ENCODE measurements around the gene RNFT2. TPM values are rescaled to one million over a fixed set of nuclear protein-coding genes. Genes with fewer than 3 reads are reported as not detected.
"Not testable (repeated sequence)": the region's sequence is repeated elsewhere in the genome, so short reads cannot be mapped to it uniquely, and the experiment has no call there.

RNFT2 gene
- total RNA-seq, 1 donor from 2014 or later = 45.2 TPM

GRCh38 chr12:116783525-116784237 lies 45.6 kb downstream of the RNFT2 start:
- FAIRE-seq = no peak
- DNase-seq (ENCODE audit: low spot score in 2 of 2) = no peak

DNA sequence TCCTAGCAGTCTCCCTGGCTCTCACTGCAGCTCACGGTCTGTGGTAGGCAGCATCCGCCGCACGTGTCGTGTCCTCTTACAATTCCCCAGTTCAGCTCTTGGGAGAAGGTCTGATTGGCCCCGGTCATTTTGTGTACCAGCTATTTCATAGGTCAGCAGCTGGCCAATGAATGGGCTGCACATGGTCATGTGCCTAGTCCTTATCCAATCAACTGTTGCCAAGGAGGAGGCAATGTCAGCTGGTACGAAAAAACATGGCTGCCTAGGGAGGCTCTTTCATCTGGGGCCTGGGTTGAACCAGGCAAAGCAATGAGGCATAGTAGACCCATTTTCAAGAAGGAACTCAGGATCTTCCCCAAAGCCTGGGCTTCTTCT lies 46.1 kb downstream of the RNFT2 start:
- no peak for DNase-seq (ENCODE audit: low spot score in 2 of 2)
- no peak for FAIRE-seq

- DNase-seq (ENCODE audit: low spot score in 2 of 2); FAIRE-seq: not testable (repeated sequence)
Measured at GRCh38 chr12:116789562-116789961, 51.4 kb downstream of the RNFT2 start.

DNA sequence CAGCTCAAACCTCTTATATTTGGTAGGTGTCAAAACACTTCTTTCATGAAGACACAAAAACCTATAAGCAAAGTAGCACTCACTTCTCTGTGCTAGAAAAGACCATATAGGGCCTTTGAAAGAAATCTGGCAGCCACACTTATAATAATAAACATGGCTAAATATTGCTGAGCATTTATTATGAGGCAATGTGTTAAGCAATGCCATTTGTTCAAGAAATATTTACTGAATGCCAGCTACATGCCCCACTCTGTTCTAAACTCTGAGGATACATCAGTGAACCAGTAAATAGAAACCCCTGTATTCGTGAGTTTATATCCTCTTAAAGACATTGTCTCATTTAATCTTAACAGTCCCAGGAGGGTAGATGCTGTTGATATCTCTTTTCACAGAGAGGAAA lies 52.0 kb downstream of the RNFT2 start:
- FAIRE-seq (no peak), DNase-seq (ENCODE audit: low spot score in 2 of 2) (no peak)

DNA sequence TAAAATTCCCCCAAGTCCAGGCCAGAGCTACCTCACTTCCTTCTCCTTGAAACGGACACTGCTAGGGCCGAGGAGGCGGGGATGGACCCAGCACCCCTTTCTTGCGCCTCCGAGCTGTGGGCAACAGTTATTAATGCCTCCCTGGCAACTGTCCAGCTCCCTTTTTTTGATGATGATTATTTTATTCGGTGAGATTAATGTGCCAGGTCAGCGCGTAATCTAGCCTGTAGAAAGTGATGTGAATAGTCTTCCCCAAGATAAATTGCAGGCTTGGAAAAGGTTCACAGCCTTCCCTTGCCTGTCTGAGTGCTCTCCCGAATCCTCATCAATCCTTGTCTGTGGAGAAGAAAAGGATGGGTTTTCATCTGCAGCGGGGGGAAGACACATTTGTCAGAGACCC lies 54.3 kb downstream of the RNFT2 start:
- no peak for DNase-seq (ENCODE audit: low spot score in 2 of 2)
- FAIRE-seq = no peak

DNA sequence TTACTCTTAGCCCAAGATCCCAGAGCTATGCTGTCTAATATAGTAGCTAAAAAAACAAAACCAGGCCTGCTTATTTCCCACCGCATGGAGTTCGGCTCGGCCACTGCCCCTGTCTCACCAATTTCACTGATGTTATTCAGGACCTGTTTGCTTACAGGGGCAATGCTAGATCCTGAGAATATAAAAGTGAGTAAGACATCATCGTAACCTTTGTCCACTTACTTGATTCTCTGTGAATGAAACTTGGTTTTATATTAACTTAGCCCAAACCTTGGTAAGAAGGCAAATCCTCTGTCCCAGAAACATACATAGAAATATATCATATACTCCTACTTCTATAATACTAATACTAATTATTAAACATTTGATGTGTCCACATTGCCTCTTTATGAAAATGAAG lies 56.6 kb downstream of the RNFT2 start:
- FAIRE-seq = no peak
- DNase-seq (ENCODE audit: low spot score in 2 of 2) = no peak

GRCh38 chr12:116797885-116798284 lies 59.8 kb downstream of the RNFT2 start:
- DNase-seq (ENCODE audit: low spot score in 2 of 2) = no peak
- FAIRE-seq = no peak

DNA sequence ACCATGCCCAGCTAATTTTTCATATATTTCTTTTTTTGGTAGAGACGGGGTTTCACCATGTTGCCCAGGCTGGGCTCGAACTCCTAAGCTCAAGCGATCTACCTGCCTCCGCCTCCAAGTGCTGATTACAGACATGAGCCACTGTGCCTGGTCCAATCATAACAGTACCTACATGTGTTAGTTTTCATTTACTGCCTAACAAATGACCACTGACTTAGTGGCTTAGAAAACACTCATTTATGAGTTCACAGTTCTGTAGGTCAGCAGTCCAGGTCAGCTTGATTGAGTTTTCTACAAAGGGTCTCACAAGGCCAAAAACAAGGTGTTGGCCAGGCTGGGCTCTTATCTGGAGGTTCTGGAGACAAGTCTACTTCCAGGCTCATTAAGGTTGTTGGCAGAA lies 60.6 kb downstream of the RNFT2 start:
- DNase-seq (ENCODE audit: low spot score in 2 of 2) = no peak
- no peak for FAIRE-seq

DNA sequence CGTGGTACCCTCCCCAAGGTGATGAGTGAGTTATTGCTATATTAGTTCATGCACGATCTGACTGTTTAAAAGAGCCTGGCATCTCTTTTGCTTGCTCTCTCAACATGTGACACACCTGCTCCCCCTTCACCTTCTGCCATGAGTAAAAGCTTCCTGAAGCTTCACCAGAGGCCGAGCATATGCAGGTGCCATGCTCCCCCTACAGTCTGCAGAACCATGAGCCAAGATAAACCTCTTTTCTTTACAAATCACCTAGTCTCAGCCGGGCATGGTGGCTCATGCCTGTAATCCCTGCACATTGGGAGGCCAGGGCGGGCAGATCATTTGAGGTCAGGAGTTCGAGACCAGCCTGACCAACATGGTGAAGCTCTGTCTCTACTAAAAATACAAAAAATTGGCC lies 61.8 kb downstream of the RNFT2 start:
- DNase-seq (ENCODE audit: low spot score in 2 of 2) = no peak
- no peak for FAIRE-seq

- FAIRE-seq = no peak
- DNase-seq (ENCODE audit: low spot score in 2 of 2) = no peak
Measured at GRCh38 chr12:116800918-116801317, 62.8 kb downstream of the RNFT2 start.

DNA sequence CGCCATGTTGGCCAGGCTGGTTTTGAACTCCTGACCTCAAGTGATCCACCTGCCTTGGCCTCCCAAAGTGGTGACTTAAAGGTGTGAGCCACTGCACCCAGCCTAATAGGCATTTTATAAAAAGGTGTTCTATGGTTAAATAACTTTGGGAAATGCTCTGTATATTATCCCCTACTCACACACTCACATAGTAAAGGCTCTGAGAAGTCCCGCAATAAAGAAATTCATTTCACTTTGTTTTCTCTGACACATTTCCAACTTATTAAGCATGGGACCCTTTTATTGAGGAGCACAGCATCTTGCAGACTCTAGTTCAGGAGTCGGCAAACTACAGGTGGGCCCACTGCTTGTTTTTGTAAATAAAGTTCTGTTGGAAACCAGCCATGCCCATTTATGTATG lies 63.9 kb downstream of the RNFT2 start:
- no peak for DNase-seq (ENCODE audit: low spot score in 2 of 2)
- no peak for FAIRE-seq

DNA sequence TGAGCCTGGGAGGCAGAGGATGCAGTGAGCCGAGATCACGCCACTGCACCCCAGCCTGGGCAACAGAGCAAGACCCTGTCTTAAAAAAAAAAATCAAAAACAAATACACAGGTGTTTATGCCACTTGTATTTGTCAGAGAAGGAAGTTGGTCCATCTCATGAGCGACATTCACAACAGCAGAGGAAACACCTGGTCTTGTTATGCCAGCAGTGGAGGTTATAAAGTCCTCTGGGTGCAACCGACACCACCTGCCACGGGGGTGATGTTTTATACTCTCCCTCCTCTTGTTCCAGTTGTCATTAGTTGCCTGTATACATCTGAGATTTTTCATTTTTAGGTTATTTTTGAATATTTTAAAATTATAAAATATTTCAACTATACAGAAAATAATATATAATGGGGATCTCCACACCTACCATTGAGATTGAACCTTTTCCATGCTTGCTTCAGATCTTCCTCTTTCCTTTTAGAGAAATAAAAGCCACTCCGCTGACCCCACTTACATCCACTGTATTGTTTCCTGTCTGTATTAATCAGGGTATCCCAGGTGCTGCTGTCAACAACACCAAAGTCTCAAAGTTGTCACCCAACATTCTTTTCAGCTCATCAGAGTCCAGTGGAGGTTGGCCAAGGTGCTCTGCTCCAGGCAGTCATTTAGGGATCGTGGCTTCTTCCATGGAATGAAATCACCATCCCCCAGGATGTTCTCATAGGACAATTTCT lies 65.1 kb downstream of the RNFT2 start:
- FAIRE-seq (no peak), DNase-seq (ENCODE audit: low spot score in 2 of 2) (no peak)

DNA sequence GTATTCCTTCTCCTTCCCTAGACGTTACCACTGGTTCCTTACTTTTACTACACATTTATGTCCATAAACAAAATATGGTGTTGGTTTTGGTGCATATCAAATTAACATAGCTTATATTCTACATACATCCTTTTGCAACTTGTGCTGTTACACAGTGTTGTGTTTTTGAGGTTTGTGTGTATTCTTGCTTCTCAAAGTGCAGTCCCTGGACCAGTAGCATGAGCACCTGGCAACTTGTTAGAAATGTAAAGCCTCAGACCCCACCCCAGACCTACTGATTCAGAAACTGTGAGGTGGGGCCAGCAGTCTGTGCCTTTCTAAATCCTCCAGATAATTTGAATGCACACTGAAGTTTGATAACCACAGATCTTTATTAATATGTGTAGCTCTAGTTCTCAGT lies 65.9 kb downstream of the RNFT2 start:
- DNase-seq (ENCODE audit: low spot score in 2 of 2) = no peak
- FAIRE-seq = no peak

DNA sequence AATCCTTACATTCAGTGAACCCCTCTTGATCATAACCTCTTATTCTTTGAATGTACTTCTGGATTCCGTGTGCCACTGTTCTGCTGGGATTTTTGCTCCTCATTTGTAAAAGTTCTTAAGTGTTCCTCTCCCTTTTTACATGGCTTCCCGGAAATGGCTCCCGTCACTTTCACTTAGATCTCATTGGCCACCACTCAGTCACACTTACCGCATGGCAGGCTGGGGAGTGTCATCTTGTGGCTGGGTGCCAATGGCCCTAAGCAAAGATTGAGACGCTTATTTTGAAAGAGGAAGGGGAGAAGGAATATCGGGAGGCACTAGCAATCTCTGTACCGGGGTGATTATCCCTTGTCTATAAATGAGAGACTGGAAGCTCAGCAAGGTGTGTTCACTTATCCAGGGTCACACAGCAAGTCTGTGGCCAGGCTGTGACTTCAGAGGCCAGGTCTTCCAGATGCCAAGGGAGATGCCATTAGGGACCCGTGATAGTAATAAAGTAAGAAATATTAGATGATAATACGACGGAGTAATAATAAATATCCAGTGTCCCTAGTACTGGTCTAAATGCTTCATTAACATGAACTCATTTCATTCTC lies 68.8 kb downstream of the RNFT2 start:
- FAIRE-seq (no peak), DNase-seq (ENCODE audit: low spot score in 2 of 2) (no peak)

DNA sequence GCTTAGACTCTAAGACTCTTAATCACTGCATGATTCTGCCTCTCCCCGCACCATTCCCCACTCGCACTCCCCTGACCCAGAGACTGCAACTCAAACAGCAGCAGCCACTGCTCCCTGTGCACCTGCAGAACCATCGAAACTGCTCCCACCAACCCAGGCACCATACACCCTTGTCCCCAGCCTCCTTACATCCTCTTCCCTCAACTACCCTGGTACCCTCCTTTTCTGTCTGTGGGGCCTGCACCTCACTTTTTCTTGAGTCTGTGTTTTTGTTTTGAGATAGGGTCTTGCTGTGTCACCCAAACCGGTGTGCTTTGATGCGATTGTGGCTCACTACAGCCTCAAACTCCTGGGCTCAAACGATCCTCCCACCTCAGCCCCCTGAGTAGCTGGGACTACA lies 69.4 kb downstream of the RNFT2 start:
- no peak for FAIRE-seq
- no peak for DNase-seq (ENCODE audit: low spot score in 2 of 2)

DNA sequence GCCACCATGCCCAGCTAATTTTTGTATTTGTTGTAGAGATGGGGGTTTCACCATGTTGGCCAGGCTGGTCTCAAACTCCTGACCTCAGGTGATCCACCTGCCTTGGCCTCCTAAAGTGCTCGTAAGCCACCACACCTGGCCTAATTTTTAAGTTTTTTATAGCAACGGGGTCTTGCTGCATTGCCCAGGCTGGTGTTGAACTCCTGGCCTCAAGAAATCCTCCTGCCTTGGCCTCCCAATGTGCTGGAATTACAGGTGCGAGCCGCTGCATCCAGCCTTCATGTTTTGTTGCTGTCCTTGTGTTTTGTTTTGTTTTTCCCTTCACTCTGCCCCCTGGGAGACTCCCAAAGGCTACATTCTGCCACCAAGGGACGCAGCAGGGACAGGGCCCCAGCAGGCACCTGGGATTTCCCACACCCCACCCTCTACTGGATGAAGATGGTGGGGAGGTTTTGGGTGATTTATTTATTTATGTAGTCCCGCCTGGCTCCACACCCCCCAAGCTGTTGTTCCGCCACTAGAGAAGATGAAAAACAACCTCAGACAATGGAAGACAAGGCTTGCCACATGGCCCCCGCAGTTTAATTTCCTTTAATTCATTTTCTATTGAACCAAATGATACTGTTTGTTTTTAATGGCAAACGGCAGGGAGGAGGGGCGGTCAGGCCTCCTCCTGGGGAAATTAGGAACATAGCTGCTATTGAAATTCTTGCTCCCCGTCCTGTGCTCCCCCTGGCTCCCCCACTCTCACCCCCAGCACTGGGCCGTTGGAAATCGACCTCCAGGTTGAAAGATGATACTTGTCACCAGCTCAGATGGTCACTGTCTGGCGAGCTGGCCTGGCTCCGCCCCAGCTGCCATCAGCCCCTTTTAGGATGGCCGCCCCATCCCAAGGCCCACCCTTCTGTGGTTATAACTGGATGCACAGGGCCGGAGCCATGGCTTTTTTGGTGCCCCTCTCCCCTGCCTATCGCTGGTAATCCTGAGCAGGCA lies 70.3 kb downstream of the RNFT2 start:
- FAIRE-seq = no peak
- DNase-seq (ENCODE audit: low spot score in 2 of 2) = no peak

DNA sequence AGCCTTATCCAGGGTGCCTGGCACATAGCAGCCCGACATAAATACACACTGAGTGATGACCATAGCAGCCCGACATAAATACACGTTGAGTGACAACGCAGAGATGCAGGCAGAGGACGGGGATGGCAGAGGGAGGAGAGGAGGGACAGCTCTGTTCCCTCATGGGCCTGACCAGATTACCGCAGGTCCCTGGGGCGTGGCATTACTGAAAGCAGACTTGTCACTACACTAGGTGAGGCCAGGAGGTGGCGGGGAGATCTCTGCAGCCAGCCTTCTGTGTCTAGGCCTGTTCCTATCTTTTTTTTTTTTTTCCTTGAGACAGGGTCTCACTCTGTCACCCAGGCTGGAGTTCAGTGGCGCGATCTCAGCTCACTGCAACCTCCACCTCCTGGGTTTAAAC lies 74.1 kb downstream of the RNFT2 start:
- FAIRE-seq (no peak), DNase-seq (ENCODE audit: low spot score in 2 of 2) (no peak)

- FAIRE-seq (no peak), DNase-seq (ENCODE audit: low spot score in 2 of 2) (no peak)
Measured at GRCh38 chr12:116813271-116814041, 75.3 kb downstream of the RNFT2 start.

DNA sequence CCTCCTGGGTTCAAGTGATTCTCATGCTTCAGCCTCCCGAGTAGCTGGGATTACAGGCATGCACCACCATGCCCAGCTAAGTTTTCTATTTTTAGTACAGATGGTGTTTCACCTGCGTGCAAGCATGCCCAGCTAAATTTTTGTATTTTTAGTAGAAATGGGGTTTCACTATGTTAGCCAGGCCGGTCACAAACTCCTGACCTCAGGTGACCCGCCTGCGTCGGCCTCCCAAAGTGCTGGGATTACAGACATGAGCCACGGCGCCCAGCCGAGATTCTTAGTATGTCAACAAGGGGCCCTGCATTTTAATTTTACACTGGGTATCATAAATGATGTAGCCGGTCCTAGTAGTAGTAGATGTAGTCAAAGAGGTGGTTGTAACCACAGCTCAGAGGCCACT lies 76.7 kb downstream of the RNFT2 start:
- not testable (repeated sequence) for DNase-seq (ENCODE audit: low spot score in 2 of 2); FAIRE-seq

DNA sequence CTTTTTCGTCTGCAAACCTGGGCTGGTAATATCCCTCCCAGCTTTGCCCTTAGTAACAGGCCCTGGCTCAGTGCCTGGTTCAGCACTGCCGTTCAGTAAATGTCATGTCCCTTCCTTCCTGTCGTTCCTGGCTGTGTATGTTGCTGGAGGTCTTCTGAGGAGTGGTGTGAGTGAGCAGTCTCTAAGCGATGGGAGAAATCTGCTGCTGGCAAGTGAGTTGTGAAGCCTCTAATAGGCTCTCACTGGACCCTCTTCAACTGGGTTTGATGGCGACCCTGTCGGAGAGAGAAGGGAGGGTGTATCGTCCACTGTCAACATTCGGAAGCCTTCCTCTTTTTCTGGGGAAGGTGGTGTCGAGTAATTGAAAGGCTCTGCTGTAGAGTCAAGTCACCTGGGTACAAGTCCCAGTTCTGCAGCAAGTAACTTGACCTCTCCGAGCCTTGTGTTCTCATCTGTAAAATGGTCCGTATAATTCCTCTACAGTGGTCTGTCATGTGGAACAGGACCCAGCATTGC lies 80.3 kb downstream of the RNFT2 start:
- peak in 1 of 2 donors; percentile 35 for DNase-seq (ENCODE audit: low spot score in 2 of 2)

More for the DNA sequence above, 80.3 kb downstream of the RNFT2 start:
- no peak for FAIRE-seq
